Stimulated activated CD4-positive, alpha-beta T cell treated with anti-CD3 and anti-CD28 coated beads, Interleukin-2, amount 100 ng/mL, for 48 hours (primary cell): ENCODE measurements around the gene GRM4.

Experiments used
- DNase-seq, 2 donors: peaks; one replicate each; pipeline ENCODE4 v3.0.0-alpha.2; 2020

GRM4 gene

GRCh38 chr6:34037151-34037550, 108.7 kb downstream of the GRM4 start:
- DNase-seq: no peak

- DNase-seq: no peak
Observed at GRCh38 chr6:34036357-34037069, 109.4 kb downstream of the GRM4 start.

GRCh38 chr6:34035704-34036356, 110.1 kb downstream of the GRM4 start:
- no peak for DNase-seq

- no peak for DNase-seq
Observed at GRCh38 chr6:34035161-34035560, 110.7 kb downstream of the GRM4 start.

GRCh38 chr6:34032856-34033255, 113.0 kb downstream of the GRM4 start:
- no peak for DNase-seq

- DNase-seq: no peak
Observed at GRCh38 chr6:34031625-34032383, 114.1 kb downstream of the GRM4 start.

- DNase-seq: no peak
Observed at GRCh38 chr6:34030831-34031624, 114.9 kb downstream of the GRM4 start.

GRCh38 chr6:34029489-34030280, 116.2 kb downstream of the GRM4 start:
- no peak for DNase-seq

GRCh38 chr6:34028691-34029360, 117.1 kb downstream of the GRM4 start:
- no peak for DNase-seq

GRCh38 chr6:34027939-34028441, 117.9 kb downstream of the GRM4 start:
- DNase-seq: no peak

- peak; percentile 66 to 72 for DNase-seq
Observed at GRCh38 chr6:34027445-34027936, 118.4 kb downstream of the GRM4 start.

GRCh38 chr6:34025861-34026260, 120.0 kb downstream of the GRM4 start:
- DNase-seq: no peak

GRCh38 chr6:34025112-34025807, 120.6 kb downstream of the GRM4 start:
- no peak for DNase-seq

GRCh38 chr6:34022873-34023255, 123.0 kb downstream of the GRM4 start:
- DNase-seq: no peak

- no peak for DNase-seq
Observed at GRCh38 chr6:34022250-34022872, 123.5 kb downstream of the GRM4 start.

- no peak for DNase-seq
Observed at GRCh38 chr6:34021554-34022190, 124.2 kb downstream of the GRM4 start.

- no peak for DNase-seq
Observed at GRCh38 chr6:34020807-34021553, 124.9 kb downstream of the GRM4 start.

GRCh38 chr6:34020278-34020677, 125.6 kb downstream of the GRM4 start:
- DNase-seq: no peak
